Sciatic nerve (tissue), 2 donors: ENCODE results near the gene VRK2. TPM values are rescaled to one million over a fixed set of nuclear protein-coding genes. Genes with fewer than 3 reads are reported as not detected.

Experiments used
- ATAC-seq: fragments of 200-7000 bp; cut with Tn5 transposase; one replicate; pipeline ENCODE4 v1.9.1; 2020; ENCODE audit warnings: mild to moderate bottlenecking, moderate library complexity
- DNase-seq: peaks from one replicate; pipeline ENCODE4 v3.0.0-alpha.2; 2020; ENCODE audit warnings: low spot score
- intact Hi-C: fragments of 100-400 bp; cut with DNase I; formaldehyde crosslinking; loops from one replicate; pipeline ENCODE4 v1.14.2; 2022
- total RNA-seq: library from RNA; stranded (reverse); fragmentation: NEBNext Ultra II Directional; extraction: Animal tissue kit (Norgen Biotek cat#: 25700); gene quantifications from one replicate; pipeline ENCODE4 v1.2.1, GENCODE V29; 2021
- donor health status: DM: no; HTN: no; CAD: no.
- donor health status: DM: no; HTN: no; CAD: no.

Gene VRK2
- total RNA-seq, 1 donor from 2014 or later = 21.0 TPM

DNA sequence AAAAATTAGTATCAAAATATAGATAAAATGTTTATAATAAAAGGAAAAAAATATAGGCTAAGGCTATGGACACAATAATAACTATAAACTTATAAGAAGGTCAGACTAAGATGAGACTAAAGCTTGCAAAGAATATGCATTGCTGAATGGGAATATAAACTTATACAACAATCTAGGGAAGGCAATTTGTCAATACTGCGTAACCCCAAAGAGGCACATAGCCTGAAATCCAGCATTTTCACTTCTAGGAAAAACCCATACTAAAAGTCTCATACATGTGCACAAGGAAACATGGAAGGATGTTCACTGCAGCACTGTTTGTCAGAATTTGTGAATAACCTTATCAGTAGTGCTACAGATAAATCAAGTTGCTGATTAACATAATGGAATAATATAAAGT is 149.1 kb downstream of the VRK2 start:
- intact Hi-C loops = no loop called here
- DNase-seq = no peak
- no peak for ATAC-seq

DNA sequence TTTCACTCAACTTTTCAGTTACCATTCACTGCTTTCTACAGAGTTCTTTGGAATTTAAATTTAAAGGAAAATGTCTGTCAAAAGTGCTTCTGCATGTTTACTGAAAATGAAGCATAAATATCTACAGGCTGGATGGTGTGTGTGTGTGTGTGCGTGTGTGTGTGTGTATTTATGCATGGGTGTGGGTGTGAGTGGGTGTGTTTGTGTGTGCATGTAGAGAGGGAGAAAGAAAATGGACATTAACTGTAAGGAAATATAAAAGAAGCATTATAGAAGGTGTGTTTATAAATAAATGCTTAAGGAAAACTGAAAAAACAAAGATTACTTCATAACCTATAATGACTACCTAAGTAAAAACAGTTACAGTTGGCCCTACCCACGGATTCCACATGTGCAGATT is 151.3 kb downstream of the VRK2 start:
- DNase-seq (no peak), ATAC-seq (no peak)
- intact Hi-C loops = no loop called here

DNA sequence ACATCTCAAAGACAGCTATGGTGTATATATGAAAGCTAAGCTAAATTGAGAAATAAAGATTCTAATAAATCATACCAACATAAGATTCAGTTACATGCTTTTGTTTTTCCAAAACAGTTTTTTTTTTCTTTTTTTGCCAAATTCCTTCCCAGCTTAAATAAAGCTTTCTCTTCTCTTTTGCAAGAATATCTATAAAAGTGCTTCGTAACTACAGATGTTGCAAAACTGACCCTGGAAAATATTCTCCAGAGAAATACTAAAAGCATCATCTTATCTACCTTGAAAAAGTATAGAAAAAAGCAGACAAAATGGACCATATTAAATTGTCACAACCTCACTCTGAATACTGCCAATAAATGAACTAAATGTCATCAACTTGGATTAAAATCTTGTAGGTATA is 155.8 kb downstream of the VRK2 start:
- no peak for DNase-seq

DNA sequence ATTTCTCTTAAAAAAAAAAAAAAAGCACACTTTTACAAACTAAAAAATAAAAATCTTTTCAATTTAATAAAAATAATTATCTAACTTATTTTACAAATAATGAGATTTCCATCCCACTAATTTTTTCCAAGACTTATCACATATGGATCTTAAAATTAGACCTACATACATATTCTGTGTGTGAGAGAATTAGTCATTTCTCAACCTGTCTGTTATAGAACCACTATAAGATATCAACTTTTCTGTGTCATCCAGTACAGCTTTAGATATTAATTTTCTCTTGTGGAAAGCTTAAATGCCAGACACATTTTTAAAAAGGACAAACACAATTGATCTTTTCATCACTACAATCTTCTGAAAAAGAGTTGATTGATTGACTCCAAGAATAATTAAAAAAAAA is 156.4 kb downstream of the VRK2 start:
- no peak for DNase-seq
- intact Hi-C loops = no loop called here
- ATAC-seq = no peak

More for the DNA sequence above, 155.8 kb downstream of the VRK2 start:
- no peak for ATAC-seq
- intact Hi-C loops = no loop called here

DNA sequence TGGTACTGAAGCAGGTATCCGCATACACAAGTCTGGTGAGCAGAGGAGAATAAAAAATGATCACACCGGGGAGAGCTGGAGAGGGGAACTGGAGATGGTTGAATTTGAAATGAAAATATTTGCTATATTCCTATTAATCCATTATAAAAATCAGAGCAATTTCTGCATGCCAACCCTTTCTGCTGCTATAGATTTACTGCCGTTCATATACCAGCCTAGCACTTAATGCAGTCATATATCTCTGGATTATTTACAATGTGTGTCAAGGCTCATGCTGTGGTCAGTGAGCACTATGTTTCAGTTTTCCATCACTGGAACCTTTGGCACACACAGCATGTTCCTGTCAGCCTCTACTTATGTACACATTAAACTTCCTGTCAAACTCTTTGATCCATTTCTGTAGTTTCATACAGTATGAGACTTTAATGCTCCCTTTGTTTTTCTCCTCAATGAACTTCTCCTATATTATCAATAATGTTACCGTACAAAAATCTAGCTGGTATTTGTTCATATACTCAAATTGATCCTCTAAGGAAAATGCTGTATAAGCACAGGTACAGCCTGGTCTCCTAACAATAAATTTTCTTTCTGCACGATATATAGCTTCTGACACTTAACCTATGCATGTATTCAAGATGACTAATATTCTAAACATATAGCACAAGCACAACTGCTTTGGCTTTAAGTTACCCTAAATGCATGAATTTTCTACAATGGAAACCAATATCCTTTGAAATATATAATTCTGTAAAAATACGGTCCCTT is 157.8 kb downstream of the VRK2 start:
- intact Hi-C loops = no loop called here
- ATAC-seq = no peak
- no peak for DNase-seq

DNA sequence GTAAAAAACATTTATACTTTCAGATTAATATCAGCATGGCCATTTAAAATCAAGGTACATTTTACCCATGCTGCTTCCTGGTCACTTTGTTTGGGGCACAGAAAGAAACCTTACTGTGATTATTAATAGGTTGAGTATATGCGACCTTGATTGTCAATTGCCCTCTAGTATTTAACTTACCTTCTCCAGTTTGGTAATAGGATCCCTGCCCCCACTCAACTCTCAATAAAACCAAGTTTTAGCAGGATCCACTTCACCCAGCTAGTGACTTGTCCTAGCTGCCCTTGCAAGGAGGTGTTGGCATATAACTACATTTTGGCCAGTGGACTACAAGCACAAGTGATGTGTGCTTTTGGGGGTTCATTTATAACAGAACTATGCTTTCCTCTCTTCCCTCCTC is 160.2 kb downstream of the VRK2 start:
- ATAC-seq (no peak), DNase-seq (no peak)
- intact Hi-C loops = no loop called here

DNA sequence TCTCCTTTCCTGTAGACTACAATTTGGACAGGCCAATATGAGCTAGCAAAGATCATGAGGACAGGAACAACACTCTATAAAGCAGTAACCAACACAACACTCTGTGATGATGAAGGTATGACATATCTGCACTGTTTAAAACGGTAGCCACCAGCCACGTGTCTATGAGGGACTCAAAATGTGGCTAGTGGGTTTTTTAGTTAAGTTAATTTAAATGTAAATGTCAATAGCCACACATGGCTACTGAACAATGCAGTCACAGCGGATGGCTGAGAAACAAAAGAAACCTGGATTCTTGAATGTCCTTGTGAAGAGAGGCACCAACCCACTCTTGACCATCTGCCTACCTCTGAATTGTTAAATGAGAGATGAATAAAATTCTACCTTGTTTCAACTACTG is 160.6 kb downstream of the VRK2 start:
- no peak for DNase-seq
- intact Hi-C loops = no loop called here
- no peak for ATAC-seq

Other genes with a start within 250 kb of the VRK2 start
- gene FANCL, start 194.5 kb downstream of the VRK2 start, total RNA-seq = 42.8 TPM